HuH-7 (cell line): Measurements from ENCODE around the gene WDR64.
"Not testable (repeated sequence)": the region's sequence is repeated elsewhere in the genome, so short reads cannot be mapped to it uniquely, and the experiment has no call there.

Experiments
- DNase-seq: peaks from one replicate; pipeline ENCODE4 v3.0.0; 2011; ENCODE audit warnings: low spot score

Gene WDR64

GRCh38 chr1:241800640-241801039 is 148.6 kb downstream of the WDR64 start:
- no peak for DNase-seq

- DNase-seq: no peak
These were observed 150.8 kb downstream of the WDR64 start for GRCh38 chr1:241802863-241803262.

DNA sequence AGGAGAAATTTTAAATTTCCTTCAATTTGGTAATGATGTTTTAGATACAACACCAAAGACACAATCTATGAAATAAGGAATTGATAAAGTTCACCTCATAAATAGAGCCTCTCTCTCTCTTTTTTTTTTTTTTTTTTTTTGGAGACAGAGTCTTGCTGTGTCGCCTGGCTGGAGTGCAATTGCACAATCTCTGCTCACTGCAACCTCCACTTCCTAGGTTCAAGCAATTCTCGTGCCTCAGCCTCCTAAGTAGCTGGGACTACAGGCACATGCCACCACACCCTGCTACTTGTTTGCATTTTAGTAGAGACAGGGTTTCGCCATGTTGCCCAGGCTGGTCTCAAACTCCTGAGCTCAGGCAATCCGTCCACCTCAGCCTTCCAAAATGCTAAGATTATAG is 152.6 kb downstream of the WDR64 start:
- not testable (repeated sequence) for DNase-seq

GRCh38 chr1:241808265-241808664 is 156.2 kb downstream of the WDR64 start:
- no peak for DNase-seq

DNA sequence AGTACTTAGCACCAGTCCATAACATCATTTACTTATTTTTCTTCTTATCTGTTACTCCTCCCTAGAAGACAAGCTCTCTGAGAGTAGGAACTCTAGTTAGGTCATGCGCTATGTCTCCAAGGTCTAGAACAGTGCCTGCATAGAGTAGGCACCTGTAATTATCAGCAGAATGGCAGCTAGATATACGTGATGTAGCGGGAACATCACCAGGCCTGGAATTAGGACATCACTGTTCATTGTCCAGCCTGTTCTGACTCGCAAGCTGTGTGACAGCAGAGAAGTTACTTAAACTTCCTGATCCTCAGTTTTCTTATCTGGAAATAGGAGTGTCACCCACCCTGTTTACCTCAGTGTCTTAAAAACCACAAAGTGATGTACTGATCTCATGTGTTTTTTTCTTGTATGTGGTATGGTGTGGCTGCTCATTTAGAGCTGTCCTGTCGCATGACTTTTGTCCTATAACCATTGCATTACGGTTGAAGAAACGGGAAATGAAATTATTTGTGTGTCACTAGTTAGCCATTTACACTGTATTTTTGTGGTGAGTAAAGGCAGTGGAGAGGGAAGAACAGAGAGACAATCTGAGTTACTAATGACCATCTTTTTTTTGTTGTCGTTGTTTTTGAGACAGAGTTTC is 158.8 kb downstream of the WDR64 start:
- no peak for DNase-seq

DNA sequence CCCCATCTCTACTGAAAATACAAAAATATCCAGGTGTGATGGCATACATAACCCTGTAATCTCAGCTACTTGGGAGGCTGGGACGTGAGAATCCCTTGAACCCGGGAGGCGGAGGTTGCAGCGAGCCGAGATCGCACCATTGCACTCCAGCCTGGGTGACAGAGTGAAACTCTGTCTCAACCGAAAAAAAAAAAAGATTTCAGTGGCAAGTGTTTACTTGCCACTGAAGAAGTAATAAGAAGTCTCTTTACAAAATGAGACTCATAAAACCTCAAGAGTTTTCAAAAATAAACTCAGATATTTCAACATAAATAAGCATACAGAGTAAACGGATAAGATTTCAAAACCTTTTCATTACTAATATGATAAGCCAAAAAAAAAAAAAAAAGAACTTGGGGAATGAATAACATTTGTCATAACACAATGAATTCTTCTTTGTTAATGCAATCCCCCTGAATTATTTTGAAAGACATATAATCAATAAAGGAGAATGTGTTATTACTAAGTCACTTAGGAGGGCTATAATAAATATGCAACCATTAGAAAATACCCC is 161.8 kb downstream of the WDR64 start:
- no peak for DNase-seq

GRCh38 chr1:241816008-241816407 is 163.9 kb downstream of the WDR64 start:
- no peak for DNase-seq

DNA sequence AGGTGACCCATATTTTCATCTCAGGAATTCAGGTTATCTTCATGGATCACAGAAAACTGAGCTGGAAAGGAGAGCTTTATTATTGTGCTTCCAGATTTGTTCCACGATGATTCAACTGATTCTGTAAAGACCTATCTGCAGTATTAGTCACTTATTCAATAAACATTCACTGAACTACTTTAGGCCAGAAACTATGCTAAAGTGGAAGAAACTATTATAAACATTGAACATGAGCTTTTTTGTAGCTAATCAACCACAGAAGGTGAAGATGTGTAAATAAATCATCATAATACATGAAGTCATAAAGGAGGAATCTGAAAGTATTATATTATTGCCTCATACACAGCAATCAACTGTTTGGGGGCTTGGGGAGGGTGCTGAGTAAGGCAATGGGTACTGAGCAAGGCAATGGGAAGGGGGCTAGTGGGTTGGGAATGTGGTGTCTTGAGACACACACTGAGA is 165.3 kb downstream of the WDR64 start:
- DNase-seq: no peak

GRCh38 chr1:241817956-241818612 is 166.0 kb downstream of the WDR64 start:
- DNase-seq: no peak

- DNase-seq: no peak
These were observed 167.3 kb downstream of the WDR64 start for GRCh38 chr1:241819340-241819866.

DNA sequence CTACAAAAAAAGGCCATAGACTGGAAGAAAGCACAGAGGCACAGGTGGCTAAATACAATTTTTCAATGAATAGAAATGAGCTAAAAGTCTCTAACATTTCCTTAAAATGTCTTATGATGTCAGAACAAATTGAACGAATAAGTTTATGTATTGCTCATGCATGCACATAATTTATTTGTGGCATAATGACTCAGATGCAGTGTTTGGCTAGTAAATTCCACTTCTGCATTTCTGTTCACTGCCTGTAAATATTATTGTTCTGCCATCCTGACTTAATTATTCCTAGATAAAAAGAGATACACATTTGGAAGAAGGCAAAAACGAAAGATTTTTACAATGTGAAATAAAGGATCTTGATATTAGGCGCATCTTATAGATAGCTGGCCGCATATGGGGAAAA is 169.3 kb downstream of the WDR64 start:
- no peak for DNase-seq

GRCh38 chr1:241822846-241823245 is 170.8 kb downstream of the WDR64 start:
- no peak for DNase-seq

DNA sequence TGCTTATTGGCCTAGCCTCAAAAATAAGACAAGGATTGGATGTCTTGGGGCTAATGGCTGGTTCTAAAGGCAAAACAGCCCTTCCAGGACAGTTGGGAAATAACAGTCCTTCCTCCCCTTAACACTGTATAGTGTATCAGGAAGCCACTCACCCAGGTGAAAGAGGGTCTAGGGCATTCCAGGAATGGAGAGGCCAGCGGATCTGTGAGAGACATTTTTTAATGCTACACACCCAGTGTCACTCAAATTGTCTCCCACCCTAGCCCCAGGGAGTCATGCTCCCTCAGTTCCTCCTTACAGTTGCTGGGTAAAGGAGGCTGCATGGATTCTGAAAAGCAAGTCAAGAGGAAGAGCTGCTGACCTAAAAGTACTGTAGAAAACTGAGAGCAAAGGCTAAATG is 171.8 kb downstream of the WDR64 start:
- DNase-seq: no peak

- no peak for DNase-seq
These were observed 173.5 kb downstream of the WDR64 start for GRCh38 chr1:241825581-241825980.

GRCh38 chr1:241826613-241827012 is 174.5 kb downstream of the WDR64 start:
- DNase-seq: not testable (repeated sequence)

GRCh38 chr1:241827264-241827663 is 175.2 kb downstream of the WDR64 start:
- no peak for DNase-seq

DNA sequence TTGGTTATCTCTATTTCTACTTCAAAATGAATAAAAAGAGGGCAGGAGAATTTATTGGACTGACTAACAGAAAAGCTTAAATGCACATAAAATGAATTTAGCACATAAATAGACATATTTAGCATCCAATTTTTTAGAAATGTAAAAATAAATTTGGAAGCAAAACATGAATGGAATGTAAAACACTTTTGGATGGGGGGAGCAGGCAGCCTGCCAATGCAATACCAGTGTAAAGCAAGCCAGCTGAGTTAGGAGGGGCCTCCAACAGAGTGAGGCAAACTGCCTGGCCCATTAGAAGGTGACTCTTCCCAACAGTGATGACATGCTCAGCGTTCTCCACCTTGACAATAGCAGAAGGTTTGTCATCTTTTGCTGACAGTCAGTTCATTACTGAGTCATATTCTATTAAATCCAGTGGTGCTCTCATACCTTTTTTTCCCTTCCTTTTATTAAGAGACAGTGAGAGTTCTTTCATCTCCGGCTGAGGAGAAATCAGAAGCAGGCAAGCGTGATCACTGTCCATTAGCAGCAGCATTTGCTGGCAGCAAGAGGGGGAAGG is 176.5 kb downstream of the WDR64 start:
- no peak for DNase-seq

DNA sequence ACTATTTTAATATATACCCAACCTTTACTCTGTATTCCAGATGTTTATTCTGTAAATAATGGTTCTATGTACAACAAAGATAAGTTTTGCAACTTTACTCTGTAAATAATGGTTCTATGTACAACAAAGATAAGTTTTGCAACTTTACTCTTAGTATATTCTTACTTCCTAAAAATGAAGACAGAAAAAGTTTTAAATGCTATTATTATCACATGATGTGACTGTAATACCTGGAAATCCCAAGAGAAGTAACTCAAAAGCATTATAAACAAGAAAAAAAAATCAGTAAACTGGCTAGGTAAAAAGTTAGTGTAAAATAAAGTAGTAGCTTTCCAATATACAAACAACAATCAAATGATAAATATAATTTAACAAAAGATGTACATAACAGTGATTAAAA is 177.4 kb downstream of the WDR64 start:
- no peak for DNase-seq

- DNase-seq: no peak
These were observed 182.8 kb downstream of the WDR64 start for GRCh38 chr1:241834733-241835377.

GRCh38 chr1:241836941-241837340 is 184.9 kb downstream of the WDR64 start:
- DNase-seq: no peak

DNA sequence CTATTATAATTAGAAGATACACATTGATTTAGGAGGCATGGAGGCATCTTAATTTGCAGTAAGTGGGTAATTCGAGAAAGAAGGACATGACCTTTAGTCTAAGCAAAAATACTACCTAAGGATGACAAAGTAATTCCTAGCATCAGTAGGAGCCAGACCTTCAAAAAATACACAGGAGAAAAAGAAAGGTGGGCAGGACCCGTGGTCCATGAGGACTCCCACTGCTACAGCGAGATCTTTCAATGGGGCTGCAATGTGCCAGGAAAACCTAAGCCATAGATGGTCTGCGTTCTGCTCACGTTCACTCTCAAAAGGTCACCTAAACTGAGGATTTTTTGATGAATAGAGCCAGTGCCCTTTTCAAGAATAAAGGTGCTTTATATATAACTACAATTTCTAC is 185.3 kb downstream of the WDR64 start:
- DNase-seq: no peak

DNA sequence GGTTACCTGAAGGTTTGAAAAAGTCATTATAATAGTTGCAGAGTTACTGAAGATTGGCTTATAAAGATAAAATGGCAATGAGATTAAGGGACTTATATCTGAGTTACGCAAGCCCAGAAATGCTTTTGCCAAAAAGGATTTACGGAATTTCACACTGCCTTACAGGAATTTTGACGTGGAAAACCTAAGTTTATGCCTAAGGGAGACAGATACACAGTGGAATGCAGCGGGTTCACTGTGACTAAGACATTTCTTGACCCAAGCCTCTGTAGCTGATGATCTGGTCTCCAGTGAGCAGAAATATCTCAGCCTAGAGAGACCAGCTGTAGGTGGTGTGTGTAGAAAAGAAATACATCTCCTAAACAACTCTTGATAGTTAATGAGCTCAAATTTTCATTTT is 185.8 kb downstream of the WDR64 start:
- DNase-seq: no peak

GRCh38 chr1:241838897-241839296 is 186.8 kb downstream of the WDR64 start:
- no peak for DNase-seq
